ENCODE data around the gene TTC7B.

DNA sequence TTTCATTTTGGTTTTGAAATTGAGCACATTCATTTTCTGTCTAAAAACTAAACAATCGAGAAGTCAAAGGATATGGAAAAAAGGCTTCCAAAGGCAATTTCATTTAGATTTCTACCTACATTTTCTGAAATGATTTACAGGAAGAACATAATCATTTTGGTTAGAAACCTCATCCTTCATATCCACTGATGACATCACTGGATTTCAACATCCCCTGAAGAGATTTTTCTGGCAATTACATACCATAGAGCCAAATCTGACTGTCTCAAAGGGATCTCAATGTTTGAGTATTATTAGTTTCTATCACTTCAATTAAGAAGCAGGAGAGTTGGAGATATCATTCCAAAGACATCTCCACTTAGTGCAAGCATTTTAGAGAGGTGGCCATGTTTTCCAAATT lies 137.8 kb downstream of the TTC7B start:
- no peak for TF ChIP-seq POLR2A (IDR thresholded peaks at IDR 0.05)
- TF ChIP-seq, protein P1, sequence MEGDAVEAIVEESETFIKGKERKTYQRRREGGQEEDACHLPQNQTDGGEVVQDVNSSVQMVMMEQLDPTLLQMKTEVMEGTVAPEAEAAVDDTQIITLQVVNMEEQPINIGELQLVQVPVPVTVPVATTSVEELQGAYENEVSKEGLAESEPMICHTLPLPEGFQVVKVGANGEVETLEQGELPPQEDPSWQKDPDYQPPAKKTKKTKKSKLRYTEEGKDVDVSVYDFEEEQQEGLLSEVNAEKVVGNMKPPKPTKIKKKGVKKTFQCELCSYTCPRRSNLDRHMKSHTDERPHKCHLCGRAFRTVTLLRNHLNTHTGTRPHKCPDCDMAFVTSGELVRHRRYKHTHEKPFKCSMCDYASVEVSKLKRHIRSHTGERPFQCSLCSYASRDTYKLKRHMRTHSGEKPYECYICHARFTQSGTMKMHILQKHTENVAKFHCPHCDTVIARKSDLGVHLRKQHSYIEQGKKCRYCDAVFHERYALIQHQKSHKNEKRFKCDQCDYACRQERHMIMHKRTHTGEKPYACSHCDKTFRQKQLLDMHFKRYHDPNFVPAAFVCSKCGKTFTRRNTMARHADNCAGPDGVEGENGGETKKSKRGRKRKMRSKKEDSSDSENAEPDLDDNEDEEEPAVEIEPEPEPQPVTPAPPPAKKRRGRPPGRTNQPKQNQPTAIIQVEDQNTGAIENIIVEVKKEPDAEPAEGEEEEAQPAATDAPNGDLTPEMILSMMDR (IDR thresholded peaks at IDR 0.05): no peak
